ENCODE measurements around the gene SEL1L3.
"Not testable (repeated sequence)": the region's sequence is repeated elsewhere in the genome, so short reads cannot be mapped to it uniquely, and the experiment has no call there.

The SEL1L3 gene

DNA sequence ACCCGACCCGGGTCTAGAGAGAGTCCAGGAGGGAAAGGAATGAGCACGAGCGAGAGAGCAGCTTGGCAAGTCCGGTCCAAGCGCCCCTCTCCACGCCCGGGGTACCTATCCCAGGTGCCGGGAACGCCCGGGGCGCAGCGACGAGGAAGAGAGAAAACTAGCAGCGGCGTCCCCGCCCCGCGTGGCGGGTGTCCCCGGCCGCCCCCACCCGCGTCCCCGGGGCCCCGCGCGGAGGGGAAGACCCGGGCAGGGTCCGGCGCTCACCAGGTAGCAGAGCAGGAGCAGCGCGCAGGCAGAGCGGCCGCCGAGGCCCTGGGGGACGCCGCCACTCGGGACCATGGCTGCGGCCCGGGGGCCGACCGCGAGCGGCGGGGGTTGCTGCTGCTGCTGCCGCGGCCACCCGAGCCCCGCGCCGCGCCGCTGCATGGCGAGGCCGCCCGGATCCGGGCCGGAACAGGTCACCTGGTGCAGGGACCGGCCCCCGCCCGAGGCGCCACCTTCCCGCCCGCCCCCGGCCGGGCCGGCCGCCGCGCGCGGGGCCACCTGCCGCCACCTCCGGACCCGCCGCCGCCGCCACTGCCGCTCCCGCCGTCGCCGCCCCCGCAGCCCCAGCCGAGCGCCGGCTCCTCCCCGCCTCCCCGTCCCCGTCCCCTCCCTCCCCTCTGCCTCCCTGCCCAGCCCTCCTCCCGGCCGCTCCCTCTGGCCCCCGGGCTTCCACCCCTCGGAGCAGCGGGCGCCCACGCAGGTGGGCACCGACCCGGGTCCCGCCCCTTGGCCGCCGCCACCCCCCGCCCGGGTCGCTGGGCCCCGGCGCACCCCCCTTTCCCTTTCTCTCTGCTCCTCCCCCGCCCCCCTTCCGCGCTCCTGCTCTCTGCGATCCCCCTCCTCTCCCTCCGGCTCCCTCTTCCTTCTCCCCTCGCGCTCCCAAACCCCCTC is at the start of gene SEL1L3:
SEL1L3 (minus strand) TSS at position 578 of the 936 bp plus-strand sequence; CDS start at position 426, 152 bp downstream.
- Histone ChIP-seq H3K4me1 (peaks cover 21% of the 10 kb centered on the region), H3K4me2 (ENCODE audit: low read length) (peak within 1 kb of the TSS; percentile 85), H3K4me3 (ENCODE audit: low read depth, low read length) (peak within 1 kb of the TSS; percentile 64), H3K27ac (peak within 1 kb of the TSS; percentile 47), H3K79me2 (no peaks in the 10 kb centered on the region), H3K9ac (no peak within 1 kb of the TSS), H3K36me3 (ENCODE audit: control insufficient read depth, insufficient read depth, low read length) (no peaks in the 10 kb centered on the region), H2AFZ (peak within 1 kb of the TSS; percentile 76), H3K27me3 (ENCODE audit: control insufficient read depth, insufficient read depth, low read length) (no peaks in the 10 kb centered on the region), H3K9me3 (ENCODE audit: control insufficient read depth, low read length) (no peaks in the 10 kb centered on the region)
- TF ChIP-seq, protein P1, sequence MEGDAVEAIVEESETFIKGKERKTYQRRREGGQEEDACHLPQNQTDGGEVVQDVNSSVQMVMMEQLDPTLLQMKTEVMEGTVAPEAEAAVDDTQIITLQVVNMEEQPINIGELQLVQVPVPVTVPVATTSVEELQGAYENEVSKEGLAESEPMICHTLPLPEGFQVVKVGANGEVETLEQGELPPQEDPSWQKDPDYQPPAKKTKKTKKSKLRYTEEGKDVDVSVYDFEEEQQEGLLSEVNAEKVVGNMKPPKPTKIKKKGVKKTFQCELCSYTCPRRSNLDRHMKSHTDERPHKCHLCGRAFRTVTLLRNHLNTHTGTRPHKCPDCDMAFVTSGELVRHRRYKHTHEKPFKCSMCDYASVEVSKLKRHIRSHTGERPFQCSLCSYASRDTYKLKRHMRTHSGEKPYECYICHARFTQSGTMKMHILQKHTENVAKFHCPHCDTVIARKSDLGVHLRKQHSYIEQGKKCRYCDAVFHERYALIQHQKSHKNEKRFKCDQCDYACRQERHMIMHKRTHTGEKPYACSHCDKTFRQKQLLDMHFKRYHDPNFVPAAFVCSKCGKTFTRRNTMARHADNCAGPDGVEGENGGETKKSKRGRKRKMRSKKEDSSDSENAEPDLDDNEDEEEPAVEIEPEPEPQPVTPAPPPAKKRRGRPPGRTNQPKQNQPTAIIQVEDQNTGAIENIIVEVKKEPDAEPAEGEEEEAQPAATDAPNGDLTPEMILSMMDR (IDR thresholded peaks at IDR 0.05) = no peak

DNA sequence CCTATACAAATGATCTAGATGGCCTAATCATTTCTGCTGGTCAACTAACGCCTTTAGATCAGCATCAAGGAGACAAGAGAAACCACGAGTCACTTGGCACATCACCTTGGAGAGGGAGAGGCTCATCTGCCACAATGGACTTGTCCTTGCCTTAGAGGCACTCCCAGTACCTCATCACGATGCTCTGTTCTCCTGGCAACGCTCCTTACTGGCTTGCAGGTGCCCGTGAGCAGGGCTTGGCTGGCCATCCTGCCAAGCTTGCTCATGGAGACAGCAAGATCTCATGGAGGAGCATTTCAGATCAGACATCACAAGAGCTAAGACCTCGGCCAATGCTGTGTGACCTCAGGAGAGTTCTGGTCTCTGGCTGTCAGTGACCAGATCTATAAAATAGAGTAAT is 48.6 kb upstream of the SEL1L3 start:
- Histone ChIP-seq H3K4me2 (ENCODE audit: low read length) (no peak overlapping the region), H3K27ac (no peak overlapping the region), H3K9me3 (ENCODE audit: control insufficient read depth, low read length) (no peaks in the 10 kb centered on the region), H3K9ac (no peak overlapping the region), H3K27me3 (ENCODE audit: control insufficient read depth, insufficient read depth, low read length) (no peaks in the 10 kb centered on the region), H3K4me1 (no peaks in the 10 kb centered on the region), H3K36me3 (ENCODE audit: control insufficient read depth, insufficient read depth, low read length) (no peaks in the 10 kb centered on the region), H2AFZ (no peak overlapping the region), H3K79me2 (no peaks in the 10 kb centered on the region), H3K4me3 (ENCODE audit: low read depth, low read length) (no peak overlapping the region)
- TF ChIP-seq, protein P1 (IDR thresholded peaks at IDR 0.05) = no peak

DNA sequence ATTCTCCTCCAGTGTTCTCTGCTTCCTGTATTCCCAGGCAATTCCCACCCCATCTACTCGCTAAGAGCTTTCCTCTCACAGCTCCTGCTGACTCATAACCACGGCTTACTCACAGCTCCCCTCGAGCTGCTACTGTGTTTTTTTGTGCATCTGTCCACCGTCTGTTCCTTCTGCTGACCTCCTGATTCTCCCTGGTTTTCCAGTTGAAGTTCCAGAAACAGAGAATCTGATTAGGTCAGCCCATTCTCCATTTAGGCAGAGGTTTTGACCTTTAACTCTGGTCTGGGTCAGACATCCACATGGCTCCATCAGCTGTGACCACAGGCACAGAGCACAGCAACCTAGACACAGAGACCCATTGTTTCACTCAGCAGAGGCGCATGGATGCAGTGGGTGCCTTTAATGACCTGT is 45.7 kb upstream of the SEL1L3 start:
- Histone ChIP-seq H2AFZ (no peak overlapping the region), H3K9ac (no peak overlapping the region), H3K27ac (no peak overlapping the region), H3K27me3 (ENCODE audit: control insufficient read depth, insufficient read depth, low read length) (no peaks in the 10 kb centered on the region), H3K4me1 (no peaks in the 10 kb centered on the region), H3K36me3 (ENCODE audit: control insufficient read depth, insufficient read depth, low read length) (no peaks in the 10 kb centered on the region), H3K79me2 (no peaks in the 10 kb centered on the region), H3K9me3 (ENCODE audit: control insufficient read depth, low read length) (no peaks in the 10 kb centered on the region), H3K4me2 (ENCODE audit: low read length) (no peak overlapping the region), H3K4me3 (ENCODE audit: low read depth, low read length) (no peak overlapping the region)
- TF ChIP-seq, protein P1 (IDR thresholded peaks at IDR 0.05) = no peak

DNA sequence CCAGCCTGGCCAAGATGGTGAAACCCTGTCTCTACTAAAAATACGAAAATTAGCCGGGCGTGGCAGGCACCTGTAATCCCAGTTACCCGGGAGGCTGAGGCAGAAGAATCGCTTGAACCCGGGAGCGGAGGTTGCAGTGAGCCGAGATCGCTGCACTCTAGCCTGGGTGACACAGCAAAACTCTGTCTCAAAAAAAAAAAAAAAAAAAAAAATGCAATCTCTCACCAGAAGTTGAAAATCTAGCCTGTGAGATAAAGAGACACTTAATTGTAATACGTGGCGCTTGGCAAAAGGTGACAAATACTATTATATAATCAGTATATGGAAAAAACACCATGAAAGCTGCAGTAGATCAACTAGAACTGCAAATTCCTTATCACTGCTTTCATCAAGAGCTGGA is 43.3 kb upstream of the SEL1L3 start:
- H3K9me3 ChIP-seq (ENCODE audit: control insufficient read depth, low read length) = not testable (repeated sequence)

DNA sequence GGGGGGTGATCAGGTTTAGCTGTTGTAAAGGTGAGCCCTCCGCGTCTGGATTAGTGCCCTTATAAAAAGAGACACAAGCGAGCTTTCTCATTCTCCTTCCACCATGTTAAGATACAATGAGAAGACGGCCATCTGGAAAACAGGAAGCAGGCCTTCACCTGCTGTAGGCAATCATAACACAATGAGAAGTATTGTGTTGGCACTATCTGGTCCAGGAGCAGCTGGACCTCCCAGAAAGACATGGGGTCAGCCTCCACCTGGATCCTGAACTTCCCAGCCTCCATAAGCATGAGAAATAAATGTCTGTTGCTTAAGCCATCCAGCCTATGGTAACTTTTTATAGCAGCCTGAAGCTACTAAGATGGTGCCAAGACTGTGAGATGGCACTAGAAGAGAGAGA is 42.6 kb upstream of the SEL1L3 start:
- TF ChIP-seq, protein P1 (IDR thresholded peaks at IDR 0.05) = no peak
- no peak overlapping the region for H3K4me2 ChIP-seq (ENCODE audit: low read length)
- H3K9me3 ChIP-seq (ENCODE audit: control insufficient read depth, low read length) = no peaks in the 10 kb centered on the region
- H3K27me3 ChIP-seq (ENCODE audit: control insufficient read depth, insufficient read depth, low read length) = no peaks in the 10 kb centered on the region
- no peaks in the 10 kb centered on the region for H3K79me2 ChIP-seq
- no peak overlapping the region for H3K27ac ChIP-seq
- no peaks in the 10 kb centered on the region for H3K36me3 ChIP-seq (ENCODE audit: control insufficient read depth, insufficient read depth, low read length)
- H2AFZ ChIP-seq = no peak overlapping the region
- H3K9ac ChIP-seq = no peak overlapping the region
- no peak overlapping the region for H3K4me3 ChIP-seq (ENCODE audit: low read depth, low read length)
- no peaks in the 10 kb centered on the region for H3K4me1 ChIP-seq

More for the DNA sequence above, 43.3 kb upstream of the SEL1L3 start:
- H3K9ac ChIP-seq; H3K27me3 ChIP-seq (ENCODE audit: control insufficient read depth, insufficient read depth, low read length); H3K4me1 ChIP-seq; H3K4me2 ChIP-seq (ENCODE audit: low read length); H3K27ac ChIP-seq; H3K4me3 ChIP-seq (ENCODE audit: low read depth, low read length); H3K79me2 ChIP-seq; H3K36me3 ChIP-seq (ENCODE audit: control insufficient read depth, insufficient read depth, low read length); H2AFZ ChIP-seq: not testable (repeated sequence)
